Ectodermal cell (in vitro differentiated cells): ENCODE measurements around the gene APBA2.
"Not testable (repeated sequence)": the region's sequence is repeated elsewhere in the genome, so short reads cannot be mapped to it uniquely, and the experiment has no call there.

ENCODE experiments used
- H3K27ac ChIP-seq: 2 replicates; pipeline ENCODE4 v1.7.0; 2013; ENCODE audit warnings: mild to moderate bottlenecking, low read depth, low read length; ENCODE audit not compliant: insufficient read depth, poor library complexity, severe bottlenecking
- H3K27me3 ChIP-seq: 2 replicates; pipeline ENCODE4 v1.7.0; 2013; ENCODE audit warnings: mild to moderate bottlenecking, low read length; ENCODE audit not compliant: insufficient read depth, control insufficient read depth, poor library complexity, severe bottlenecking
- H3K36me3 ChIP-seq: one replicate; pipeline ENCODE4 v1.7.0; 2013; ENCODE audit warnings: low read length; ENCODE audit not compliant: control insufficient read depth, insufficient read depth
- H3K4me1 ChIP-seq: one replicate; pipeline ENCODE4 v1.7.0; 2013; ENCODE audit warnings: low read length; ENCODE audit not compliant: control insufficient read depth, insufficient read depth
- H3K4me3 ChIP-seq: 2 replicates; pipeline ENCODE4 v1.7.0; 2013; ENCODE audit warnings: low read depth, low read length, control low read depth; ENCODE audit not compliant: insufficient read depth
- H3K9me3 ChIP-seq: 2 replicates; pipeline ENCODE4 v1.7.0; 2013; ENCODE audit warnings: mild to moderate bottlenecking, low read length, moderate library complexity; ENCODE audit not compliant: control insufficient read depth
- WGBS, 2 experiments: methylation state at CpG; one replicate each; pipeline ENCODE4 v1.1.7; 2013; ENCODE audit warnings: missing lambda C conversion rate in 2 of 2; 5-methylcytosine and 5-hydroxymethylcytosine counted together

The APBA2 gene

DNA sequence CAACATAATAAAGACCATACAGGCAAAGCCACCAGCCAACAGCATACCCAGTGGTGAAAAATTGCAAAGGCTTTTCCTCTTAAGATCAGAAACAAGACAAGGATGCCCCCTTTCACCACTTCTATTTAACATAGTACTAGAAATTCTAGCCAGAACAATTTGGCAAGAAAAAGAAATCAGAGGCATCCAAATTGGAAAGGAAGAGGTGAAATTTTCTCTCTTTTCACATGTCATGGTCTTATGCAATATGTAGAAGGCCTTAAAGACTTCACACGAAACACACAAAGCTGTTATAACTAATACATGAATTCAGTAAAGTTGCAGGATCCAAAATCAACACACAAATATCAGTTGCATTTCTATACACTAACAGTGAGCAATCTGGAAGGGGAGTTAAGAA is 120.2 kb downstream of the APBA2 start:
- H3K27me3 ChIP-seq, result no peaks in the 10 kb centered on the region
- WGBS, 2 experiments, result 100% methylated on average over 1 of the region's 1 CpG; no CpG with 5 or more reads in 1 of the 2 experiments
- H3K4me1 ChIP-seq, result no peaks in the 10 kb centered on the region
- no peak overlapping the region for H3K4me3 ChIP-seq
- no peaks in the 10 kb centered on the region for H3K36me3 ChIP-seq
- H3K9me3 ChIP-seq, result no peaks in the 10 kb centered on the region
- no peak overlapping the region for H3K27ac ChIP-seq

GRCh38 chr15:29008846-29009245 is 123.1 kb downstream of the APBA2 start:
- Histone ChIP-seq H3K9me3 (no peaks in the 10 kb centered on the region), H3K4me3 (no peak overlapping the region)
- 89 to 91% methylated on average over 2 of the region's 2 CpGs for WGBS, 2 experiments

GRCh38 chr15:29012097-29012496 is 126.3 kb downstream of the APBA2 start:
- Histone ChIP-seq H3K36me3 (no peaks in the 10 kb centered on the region), H3K4me1 (no peaks in the 10 kb centered on the region), H3K27ac (no peak overlapping the region), H3K9me3 (no peaks in the 10 kb centered on the region), H3K27me3 (no peaks in the 10 kb centered on the region), H3K4me3 (no peak overlapping the region)
- WGBS, 2 experiments, result 96 to 97% methylated on average over 2 of the region's 2 CpGs

More at GRCh38 chr15:29008846-29009245, 123.1 kb downstream of the APBA2 start:
- no peaks in the 10 kb centered on the region for H3K36me3 ChIP-seq
- H3K27ac ChIP-seq, result no peak overlapping the region
- H3K27me3 ChIP-seq, result no peaks in the 10 kb centered on the region
- no peaks in the 10 kb centered on the region for H3K4me1 ChIP-seq

DNA sequence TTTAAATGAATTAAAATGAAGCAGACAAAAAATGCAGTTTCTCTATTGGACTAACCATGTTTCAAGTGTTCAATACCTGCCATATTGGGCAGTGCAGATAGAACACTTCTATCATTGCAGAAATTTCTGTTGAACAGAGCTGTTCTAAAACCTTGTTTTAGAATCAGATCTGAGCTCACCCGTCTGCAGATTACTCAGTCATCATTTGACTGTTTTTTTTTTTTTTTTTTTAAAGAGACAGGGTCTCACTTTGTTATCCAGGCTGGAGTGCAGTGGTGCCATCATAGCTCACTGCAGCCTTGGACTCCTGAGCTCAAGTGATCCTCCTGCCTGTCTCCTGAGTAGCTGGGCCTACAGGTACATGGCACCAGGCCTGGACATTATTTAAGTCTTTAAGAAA is 128.7 kb downstream of the APBA2 start:
- Histone ChIP-seq H3K4me3 (no peak overlapping the region), H3K9me3 (no peaks in the 10 kb centered on the region), H3K27ac (no peak overlapping the region), H3K4me1 (no peaks in the 10 kb centered on the region), H3K36me3 (no peaks in the 10 kb centered on the region), H3K27me3 (no peaks in the 10 kb centered on the region)
- 72 to 89% methylated on average over 1 of the region's 1 CpG for WGBS, 2 experiments

DNA sequence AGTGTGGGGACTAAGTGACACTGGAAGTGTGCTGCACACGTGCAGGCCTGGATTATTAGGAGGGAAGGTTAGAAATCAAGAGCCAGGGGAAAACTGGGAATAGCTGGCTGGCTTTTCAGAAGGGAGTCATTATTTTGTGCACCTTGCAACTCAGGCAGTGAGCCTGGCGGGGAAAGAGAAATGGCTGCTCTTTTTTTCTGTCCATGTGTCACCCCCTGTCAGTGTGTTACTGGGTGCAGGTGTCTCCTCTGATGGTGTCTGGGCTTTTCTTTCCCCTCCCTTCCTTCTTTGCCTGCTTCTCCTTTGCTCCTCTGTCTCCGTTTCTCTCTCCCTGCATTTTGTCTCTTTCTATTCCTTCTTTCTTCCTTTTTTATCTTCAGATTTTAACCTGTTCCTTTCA is 130.7 kb downstream of the APBA2 start:
- 92 to 94% methylated on average over 3 of the region's 3 CpGs for WGBS, 2 experiments
- no peaks in the 10 kb centered on the region for H3K9me3 ChIP-seq
- no peaks in the 10 kb centered on the region for H3K27me3 ChIP-seq
- no peak overlapping the region for H3K27ac ChIP-seq
- no peaks in the 10 kb centered on the region for H3K36me3 ChIP-seq
- no peak overlapping the region for H3K4me3 ChIP-seq
- H3K4me1 ChIP-seq, result no peaks in the 10 kb centered on the region

DNA sequence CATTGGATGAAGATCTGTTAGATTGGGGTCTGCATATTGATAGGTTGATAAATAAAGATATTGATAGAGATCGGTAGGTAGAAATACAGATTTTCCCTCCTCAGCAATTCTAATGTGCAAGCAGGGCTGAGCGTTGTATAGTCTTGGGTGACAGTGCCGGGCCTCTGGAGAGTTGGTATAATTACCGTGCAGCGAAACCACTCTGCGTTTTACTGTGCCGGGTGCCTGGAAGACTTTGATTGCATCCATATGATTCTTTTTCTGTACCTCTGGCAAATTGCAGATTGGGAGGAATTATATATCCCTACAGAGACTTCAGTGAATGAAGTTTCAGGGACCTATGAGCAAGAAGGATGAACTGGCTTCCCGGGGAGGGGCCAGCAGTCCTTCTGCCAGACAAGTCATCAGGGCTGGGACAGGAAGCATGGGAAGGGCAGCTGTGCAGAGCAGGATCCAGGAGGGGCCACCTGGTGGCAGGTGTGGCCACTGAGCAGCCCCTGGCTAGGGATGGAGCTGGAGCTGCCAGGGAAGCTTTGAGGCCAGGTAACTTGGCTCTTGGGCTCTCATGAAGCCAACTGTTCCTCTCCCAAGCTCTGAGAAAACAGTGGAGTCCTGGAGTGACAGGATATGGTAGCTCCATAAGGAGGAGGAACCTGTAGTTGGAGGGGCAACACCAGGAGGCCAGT is 132.5 kb downstream of the APBA2 start:
- no peaks in the 10 kb centered on the region for H3K9me3 ChIP-seq
- no peaks in the 10 kb centered on the region for H3K4me1 ChIP-seq
- no peaks in the 10 kb centered on the region for H3K27me3 ChIP-seq
- no peak overlapping the region for H3K27ac ChIP-seq
- H3K4me3 ChIP-seq, result no peak overlapping the region
- 93 to 96% methylated on average over 8 of the region's 8 CpGs for WGBS, 2 experiments
- H3K36me3 ChIP-seq, result no peaks in the 10 kb centered on the region

DNA sequence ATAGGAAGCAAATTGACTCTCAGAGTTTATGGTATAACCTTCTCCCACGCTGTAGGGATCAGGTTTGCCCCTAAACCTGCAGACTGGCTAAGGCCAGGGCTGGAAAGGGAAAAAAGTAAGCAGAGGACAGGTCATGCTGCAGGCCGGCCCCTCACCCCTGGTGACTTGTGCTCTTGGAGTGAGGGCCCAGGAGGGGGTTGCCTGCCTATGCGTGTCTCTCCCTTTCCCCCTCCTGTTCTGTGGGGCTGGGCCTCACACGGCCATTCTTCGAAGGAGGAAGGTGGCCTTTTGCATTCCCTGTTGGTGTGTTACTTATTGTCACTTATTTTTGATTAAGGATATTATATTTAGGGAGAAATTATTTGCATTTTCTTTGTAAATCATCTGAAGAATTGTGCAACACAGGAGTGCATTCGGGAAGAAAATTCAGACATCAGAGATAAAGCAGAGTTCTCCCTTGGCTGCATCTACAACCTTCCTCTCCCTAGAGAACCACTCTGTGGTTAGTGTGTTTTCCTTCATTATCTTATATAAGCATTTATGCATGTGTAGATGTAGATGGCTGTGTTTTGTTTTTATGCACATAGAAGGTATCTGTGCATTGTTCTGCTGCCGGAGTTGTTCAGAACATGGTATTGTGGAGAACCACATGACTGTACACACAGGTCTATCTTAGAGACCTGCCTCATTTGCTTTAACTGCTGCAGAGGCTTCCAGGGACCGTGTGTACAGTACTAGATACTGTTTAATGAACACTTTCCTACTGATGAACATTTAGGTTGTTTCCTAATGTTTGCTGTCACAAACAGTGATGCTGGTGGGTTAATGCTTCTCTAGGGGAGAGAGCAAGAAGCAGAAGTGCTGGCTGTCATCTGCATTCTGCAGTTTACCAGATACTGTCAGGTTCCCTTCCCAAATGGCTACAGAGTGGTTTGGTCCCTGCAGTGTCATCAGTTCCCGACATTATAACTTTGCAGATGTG is 133.5 kb downstream of the APBA2 start:
- Histone ChIP-seq H3K27me3 (no peaks in the 10 kb centered on the region), H3K27ac (no peak overlapping the region), H3K4me1 (no peaks in the 10 kb centered on the region), H3K9me3 (no peaks in the 10 kb centered on the region), H3K4me3 (no peak overlapping the region), H3K36me3 (no peaks in the 10 kb centered on the region)
- WGBS, 2 experiments, result 71 to 75% methylated on average over 7 to 9 of the region's 9 CpGs

GRCh38 chr15:29021857-29022256 is 136.1 kb downstream of the APBA2 start:
- Histone ChIP-seq H3K4me1 (no peaks in the 10 kb centered on the region), H3K27ac (no peak overlapping the region), H3K27me3 (no peaks in the 10 kb centered on the region), H3K9me3 (no peaks in the 10 kb centered on the region), H3K36me3 (no peaks in the 10 kb centered on the region), H3K4me3 (no peak overlapping the region)
- 96 to 98% methylated on average over 7 of the region's 7 CpGs for WGBS, 2 experiments

DNA sequence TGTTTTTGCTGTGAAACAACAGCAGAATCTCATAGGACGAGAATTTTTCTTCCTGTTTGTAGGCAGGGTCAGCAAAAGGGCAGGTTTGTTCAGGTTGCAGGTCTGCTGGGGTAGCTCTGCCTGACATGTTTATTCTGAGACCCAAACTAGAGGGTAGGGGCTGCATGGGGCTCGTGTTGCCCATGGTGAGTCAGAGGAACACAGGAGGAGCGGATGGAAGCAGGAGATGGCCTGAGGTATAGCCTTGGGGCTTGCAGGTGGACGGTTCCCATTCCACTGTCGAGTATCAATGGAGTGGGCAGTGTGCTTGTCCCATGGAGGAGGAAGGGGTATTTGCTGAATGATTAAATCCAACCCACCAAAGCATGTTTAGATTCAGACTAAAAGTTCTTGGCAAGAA is 138.9 kb downstream of the APBA2 start:
- 87 to 93% methylated on average over 5 of the region's 5 CpGs for WGBS, 2 experiments
- Histone ChIP-seq H3K27me3 (no peaks in the 10 kb centered on the region), H3K4me3 (no peak overlapping the region), H3K27ac (no peak overlapping the region), H3K4me1 (no peaks in the 10 kb centered on the region), H3K36me3 (no peaks in the 10 kb centered on the region), H3K9me3 (no peaks in the 10 kb centered on the region)

GRCh38 chr15:29025411-29025810 is 139.6 kb downstream of the APBA2 start:
- not testable (repeated sequence) for H3K4me3 ChIP-seq, H3K27me3 ChIP-seq, H3K27ac ChIP-seq, H3K9me3 ChIP-seq, H3K4me1 ChIP-seq, H3K36me3 ChIP-seq
- 95 to 97% methylated on average over 17 of the region's 17 CpGs for WGBS, 2 experiments
